Stimulated activated CD8-positive, alpha-beta memory T cell treated with anti-CD3 and anti-CD28 coated beads, Interleukin-15, amount 100 ng/mL, for 1 hour (primary cell): ENCODE results near the gene ZFP36.
"Not testable (repeated sequence)": the region's sequence is repeated elsewhere in the genome, so short reads cannot be mapped to it uniquely, and the experiment has no call there.

Experiments
- DNase-seq: peaks from one replicate; pipeline ENCODE4 v3.0.0-alpha.2; 2020; ENCODE audit warnings: low read depth

ZFP36 gene

GRCh38 chr19:39446365-39447084 is 39.9 kb downstream of the ZFP36 start:
- no peak for DNase-seq

- no peak for DNase-seq
Observed at GRCh38 chr19:39448271-39448670, 41.6 kb downstream of the ZFP36 start.

GRCh38 chr19:39449116-39449797 is 42.6 kb downstream of the ZFP36 start:
- DNase-seq = no peak

- not testable (repeated sequence) for DNase-seq
Observed at GRCh38 chr19:39451257-39451656, 44.6 kb downstream of the ZFP36 start.
